Activated CD4-positive, alpha-beta T cell treated with anti-CD3 and anti-CD28 coated beads, Interleukin-2, amount 10 ng/mL, durations not matched to agents 24 days and 14 days (primary cell): Measurements from ENCODE around the gene CDRT15L2. TPM values are rescaled to one million over a fixed set of nuclear protein-coding genes. Genes with fewer than 3 reads are reported as not detected.
"Not testable (repeated sequence)": the region's sequence is repeated elsewhere in the genome, so short reads cannot be mapped to it uniquely, and the experiment has no call there.

Experiments
- DNase-seq: peaks from one replicate; pipeline ENCODE4 v3.0.0; 2022
- H3K27ac Mint-ChIP-seq: one replicate; pipeline ENCODE4 v1.8.0; 2022; ENCODE audit warnings: mild to moderate bottlenecking, mixed read lengths
- H3K27me3 Mint-ChIP-seq: one replicate; pipeline ENCODE4 v1.8.0; 2022; ENCODE audit warnings: mixed read lengths
- H3K36me3 Mint-ChIP-seq: one replicate; pipeline ENCODE4 v1.8.0; 2022; ENCODE audit warnings: low read depth, mild to moderate bottlenecking, mixed read lengths
- H3K4me1 Mint-ChIP-seq: one replicate; pipeline ENCODE4 v1.8.0; 2021; ENCODE audit warnings: mixed read lengths
- H3K4me3 Mint-ChIP-seq: one replicate; pipeline ENCODE4 v1.8.0; 2022; ENCODE audit warnings: mild to moderate bottlenecking, moderate library complexity, mixed read lengths
- H3K9me3 Mint-ChIP-seq: one replicate; pipeline ENCODE4 v1.8.0; 2021; ENCODE audit warnings: mixed read lengths
- intact Hi-C: fragments of 100-400 bp; cut with micrococcal nuclease; formaldehyde crosslinking; loops from one replicate; pipeline ENCODE4 v1.15.1; 2023
- total RNA-seq: library from RNA; stranded (reverse); gene quantifications from 2 replicates; pipeline ENCODE4 v1.2.3, GENCODE V29; 2022

Gene CDRT15L2
- total RNA-seq, 1 donor from 2014 or later: not detected

GRCh38 chr17:20611309-20611708, 31.8 kb downstream of the CDRT15L2 start:
- Mint-ChIP-seq H3K36me3 (no peaks in the 10 kb centered on the region), H3K27ac (no peak overlapping the region), H3K27me3 (no peaks in the 10 kb centered on the region), H3K4me1 (no peaks in the 10 kb centered on the region), H3K4me3 (no peak overlapping the region), H3K9me3 (no peaks in the 10 kb centered on the region)
- intact Hi-C loops: no loop called here
- no peak for DNase-seq

- Mint-ChIP-seq H3K4me3 (no peak overlapping the region), H3K27ac (no peak overlapping the region), H3K4me1 (no peaks in the 10 kb centered on the region), H3K27me3 (no peaks in the 10 kb centered on the region), H3K36me3 (no peaks in the 10 kb centered on the region), H3K9me3 (no peaks in the 10 kb centered on the region)
- no peak for DNase-seq
- intact Hi-C loops: no loop called here
Observed at GRCh38 chr17:20612635-20613034, 33.1 kb downstream of the CDRT15L2 start.

GRCh38 chr17:20613248-20613647, 33.7 kb downstream of the CDRT15L2 start:
- no peak for DNase-seq
- Mint-ChIP-seq H3K9me3 (no peaks in the 10 kb centered on the region), H3K4me1 (no peaks in the 10 kb centered on the region), H3K36me3 (no peaks in the 10 kb centered on the region), H3K27me3 (no peaks in the 10 kb centered on the region), H3K4me3 (no peak overlapping the region), H3K27ac (no peak overlapping the region)
- intact Hi-C loops: no loop called here

GRCh38 chr17:20613905-20614304, 34.4 kb downstream of the CDRT15L2 start:
- no peak for DNase-seq
- Mint-ChIP-seq H3K27me3 (no peaks in the 10 kb centered on the region), H3K36me3 (no peaks in the 10 kb centered on the region), H3K4me3 (no peak overlapping the region), H3K27ac (no peak overlapping the region), H3K4me1 (no peaks in the 10 kb centered on the region), H3K9me3 (no peaks in the 10 kb centered on the region)
- intact Hi-C loops: no loop called here

- not testable (repeated sequence) for H3K4me3 Mint-ChIP-seq, H3K9me3 Mint-ChIP-seq, H3K4me1 Mint-ChIP-seq
Observed at GRCh38 chr17:20615461-20615860, 35.9 kb downstream of the CDRT15L2 start.

More at GRCh38 chr17:20615461-20615860, 35.9 kb downstream of the CDRT15L2 start:
- intact Hi-C loops, H3K27me3 Mint-ChIP-seq, H3K27ac Mint-ChIP-seq, DNase-seq, H3K36me3 Mint-ChIP-seq: not testable (repeated sequence)

Other genes starting within 250 kb of the CDRT15L2 start
- gene LGALS9B, start 112.2 kb upstream of the CDRT15L2 start, total RNA-seq: not detected in 2 replicates